HepG2 (cell line): Measurements from ENCODE around the gene HPS6. TPM values are rescaled to one million over a fixed set of nuclear protein-coding genes. Genes with fewer than 3 reads are reported as not detected.

Experiments
- ATAC-seq: fragments of 200-7000 bp; cut with Tn5 transposase; 3 replicates; pipeline ENCODE4 v1.9.1; 2020; ENCODE audit warnings: mild to moderate bottlenecking, moderate library complexity
- BruUV-seq: library from RNA; stranded (reverse); fragments of 400-500 nt; replicated peaks from 2 replicates; lab custom pipeline; 2021; lab: Mats Ljungman, UMichigan
- CTCF ChIA-PET: fragments of 300-600 bp; formaldehyde crosslinking; extraction: SDS; loops from one replicate; lab custom pipeline; 2021; ENCODE audit warnings: low total read pairs, inconsistent platforms, low intra/inter-chr PET ratio; lab: Yijun Ruan, JAX
- POLR2A ChIA-PET: fragments of 350-600 bp; sonication (Branson Sonifier 250); formaldehyde crosslinking; loops from one replicate; lab custom pipeline; 2020; ENCODE audit warnings: antibody characterized with exemption, inconsistent platforms; lab: Yijun Ruan, JAX
- DNase-seq: peaks from one replicate; pipeline ENCODE4 v3.0.0-alpha.2; 2015; ENCODE audit warnings: low spot score
- FAIRE-seq: peaks from 3 replicates; lab custom pipeline; 2011; peaks lifted over from hg19 to GRCh38; lab: Jason Lieb, UNC
- H2AFZ ChIP-seq: one replicate; pipeline ENCODE4 v1.6.1; 2011; ENCODE audit warnings: low read length, inconsistent platforms
- H3K27ac ChIP-seq: fragments of 300-600 bp; 3 replicates; pipeline ENCODE4 v1.8.0; 2011; ENCODE audit warnings: mixed run types, mild to moderate bottlenecking, mixed read lengths, low read length, inconsistent platforms; ENCODE audit not compliant: insufficient read depth; ENCODE audit errors: extremely low read length
- H3K27me3 ChIP-seq, 2 experiments: fragments of 200-600 bp in 1 of 2; 2 replicates in 1 of 2; 3 replicates in 1 of 2; pipeline versions ENCODE4 v1.6.0 to v1.8.0; 2011; ENCODE audit warnings: low read length in 2 of 2, mild to moderate bottlenecking in 2 of 2, moderate library complexity in 2 of 2, inconsistent platforms in 1 of 2; ENCODE audit not compliant: insufficient read depth in 2 of 2, control insufficient read depth in 1 of 2
- H3K36me3 ChIP-seq, 2 experiments: fragments of 200-600 bp in 1 of 2; replicated peaks in 1 of 2; 2 replicates in 1 of 2; 3 replicates in 1 of 2; pipeline versions ENCODE4 v1.5.1 to v1.8.0; 2011; ENCODE audit warnings: low read length in 2 of 2, inconsistent platforms in 1 of 2; ENCODE audit not compliant: insufficient read depth in 2 of 2, control insufficient read depth in 1 of 2
- H3K4me1 ChIP-seq: 2 replicates; pipeline ENCODE4 v1.5.1; 2012; ENCODE audit warnings: low read length, inconsistent platforms; ENCODE audit not compliant: insufficient read depth
- H3K4me2 ChIP-seq: 2 replicates; pipeline ENCODE4 v1.6.0; 2011; ENCODE audit warnings: low read depth, low read length, inconsistent platforms
- H3K4me3 ChIP-seq, 3 experiments: fragments of 200-600 bp in 1 of 3; sonication (generic), shearing (Covaris generic) in 1 of 3; replicated peaks in 1 of 3; 2 replicates each; pipeline ENCODE4 v1.5.1; 2011 to 2016; ENCODE audit warnings: low read length in 3 of 3, inconsistent platforms in 2 of 3, low read depth in 2 of 3, mild to moderate bottlenecking in 2 of 3, control low read depth in 1 of 3, mixed read lengths in 1 of 3; ENCODE audit not compliant: insufficient read depth in 1 of 3
- H3K79me2 ChIP-seq: one replicate; pipeline ENCODE4 v1.6.1; 2011; ENCODE audit warnings: low read length, inconsistent platforms; ENCODE audit not compliant: insufficient read depth
- H3K9ac ChIP-seq: 2 replicates; pipeline ENCODE4 v1.6.0; 2011; ENCODE audit warnings: mild to moderate bottlenecking, low read depth, low read length, inconsistent platforms; ENCODE audit not compliant: insufficient read depth
- H3K9me3 ChIP-seq: 2 replicates; pipeline ENCODE4 v1.5.1; 2012; ENCODE audit warnings: mild to moderate bottlenecking, low read length
- H4K20me1 ChIP-seq: 2 replicates; pipeline ENCODE4 v1.6.0; 2011; ENCODE audit warnings: inconsistent platforms, mild to moderate bottlenecking, low read length, moderate library complexity; ENCODE audit not compliant: insufficient read depth
- BRCA1 ChIP-seq: sonication (generic); formaldehyde crosslinking; IDR thresholded peaks from 2 replicates; pipeline ENCODE4 v1.4.0; 2020; ENCODE audit warnings: missing genetic modification reagents
- GFI1 ChIP-seq: sonication (generic); formaldehyde crosslinking; IDR thresholded peaks from 2 replicates; pipeline ENCODE4 v1.5.0; 2020; ENCODE audit warnings: missing genetic modification reagents, mild to moderate bottlenecking, borderline replicate concordance
- GTF2F1 ChIP-seq: fragments of 150-350 bp; IDR thresholded peaks from 2 replicates; pipeline ENCODE4 v1.6.1; 2014; ENCODE audit warnings: low read length
- HMGA1 ChIP-seq: sonication (generic); formaldehyde crosslinking; conservative IDR thresholded peaks from 2 replicates; pipeline ENCODE4 v1.4.0; 2020; ENCODE audit warnings: missing genetic modification reagents
- HNRNPLL ChIP-seq: fragments of 200-400 bp; formaldehyde crosslinking; IDR thresholded peaks from 2 replicates; pipeline ENCODE4 v1.6.1; 2017; ENCODE audit warnings: mild to moderate bottlenecking, low read depth, low read length; ENCODE audit not compliant: poor library complexity, severe bottlenecking
- LCORL ChIP-seq, 2 experiments: fragments of 450-650 bp in 1 of 2; sonication (generic) in 1 of 2; formaldehyde crosslinking in 1 of 2; IDR thresholded peaks; 2 replicates each; pipeline versions ENCODE4 v1.5.0 to v1.6.1; 2017 to 2020; ENCODE audit warnings: antibody characterized with exemption in 1 of 2, missing genetic modification reagents in 1 of 2
- NFE2 ChIP-seq: sonication (generic); formaldehyde crosslinking; IDR thresholded peaks from 2 replicates; pipeline ENCODE4 v1.4.0; 2020; ENCODE audit warnings: missing genetic modification reagents
- NFIC ChIP-seq: IDR thresholded peaks from 2 replicates; pipeline ENCODE4 v1.6.1; 2012; ENCODE audit warnings: mild to moderate bottlenecking, low read length, inconsistent platforms
- U2AF1 ChIP-seq: fragments of 200-400 bp; formaldehyde crosslinking; optimal IDR thresholded peaks from 2 replicates; pipeline ENCODE3; 2017; ENCODE audit warnings: mild to moderate bottlenecking, low read depth, low read length
- ZNF816 ChIP-seq: sonication (generic); formaldehyde crosslinking; IDR thresholded peaks from 2 replicates; pipeline ENCODE4 v1.8.0; 2022; ENCODE audit warnings: missing genetic modification reagents, mild to moderate bottlenecking, borderline replicate concordance
- WGBS: methylation state at CpG from one replicate; pipeline ENCODE4 v1.1.6; 2017; ENCODE audit warnings: low lambda C conversion rate; 5-methylcytosine and 5-hydroxymethylcytosine counted together
- in situ Hi-C: cut with HindIII; loops from 2 replicates; pipeline ENCODE4 v1.10.0; 2017; ENCODE audit warnings: low pct_unique_long_range_greater_than_20kb; ENCODE audit not compliant: extremely low pct_ligation_motif_present
- intact Hi-C: fragments of 100-400 bp; cut with micrococcal nuclease; formaldehyde crosslinking; loops from one replicate; pipeline ENCODE4 v1.10.0; 2022; ENCODE audit not compliant: unreplicated experiment
- polyA plus RNA-seq, 8 experiments: library from polyadenylated mRNA; depleted of rRNA in 3 of 8; stranded (reverse) in 7 of 8; unstranded in 1 of 8; fragments of >200 nt; fragmentation: Illumina TruSeq in 4 of 8; extraction: Trizol in 4 of 8; gene quantifications; 2 replicates each; pipeline versions ENCODE4 v1.2.1 to v1.2.3, GENCODE V29; 2011 to 2016; ENCODE audit warnings: low read depth in 4 of 8, missing spikeins in 1 of 8, mixed read lengths in 1 of 8; ENCODE audit not compliant: insufficient read depth in 1 of 8
- total RNA-seq, 5 experiments: library from RNA; depleted of rRNA; stranded (reverse); fragments of >200 nt; fragmentation: Illumina TruSeq; extraction: Trizol; gene quantifications; 2 replicates each; pipeline ENCODE4 v1.2.3, GENCODE V29; 2016; ENCODE audit warnings: low read depth in 1 of 5
- TF ChIP-seq, protein P1 (sequence below): sonication (generic); formaldehyde crosslinking; IDR thresholded peaks from 2 replicates; pipeline ENCODE4 v1.9.0; 2021; ENCODE audit warnings: missing genetic modification reagents, borderline replicate concordance
- TF ChIP-seq, protein P2 (sequence below): sonication (generic); formaldehyde crosslinking; IDR thresholded peaks from 2 replicates; pipeline ENCODE4 v1.8.1; 2022; ENCODE audit warnings: mild to moderate bottlenecking, missing genetic modification reagents
- TF ChIP-seq, protein P3 (sequence below): sonication (generic); formaldehyde crosslinking; IDR thresholded peaks from 2 replicates; pipeline ENCODE4 v1.4.0; 2020; ENCODE audit warnings: missing genetic modification reagents, mild to moderate bottlenecking, borderline replicate concordance

HPS6 gene
- total and polyA plus RNA-seq, 2 of the 13 experiments (the other 11 are each of a cell fraction or from before 2014, with no cell fraction given): 2.9 to 14.9 TPM

DNA sequence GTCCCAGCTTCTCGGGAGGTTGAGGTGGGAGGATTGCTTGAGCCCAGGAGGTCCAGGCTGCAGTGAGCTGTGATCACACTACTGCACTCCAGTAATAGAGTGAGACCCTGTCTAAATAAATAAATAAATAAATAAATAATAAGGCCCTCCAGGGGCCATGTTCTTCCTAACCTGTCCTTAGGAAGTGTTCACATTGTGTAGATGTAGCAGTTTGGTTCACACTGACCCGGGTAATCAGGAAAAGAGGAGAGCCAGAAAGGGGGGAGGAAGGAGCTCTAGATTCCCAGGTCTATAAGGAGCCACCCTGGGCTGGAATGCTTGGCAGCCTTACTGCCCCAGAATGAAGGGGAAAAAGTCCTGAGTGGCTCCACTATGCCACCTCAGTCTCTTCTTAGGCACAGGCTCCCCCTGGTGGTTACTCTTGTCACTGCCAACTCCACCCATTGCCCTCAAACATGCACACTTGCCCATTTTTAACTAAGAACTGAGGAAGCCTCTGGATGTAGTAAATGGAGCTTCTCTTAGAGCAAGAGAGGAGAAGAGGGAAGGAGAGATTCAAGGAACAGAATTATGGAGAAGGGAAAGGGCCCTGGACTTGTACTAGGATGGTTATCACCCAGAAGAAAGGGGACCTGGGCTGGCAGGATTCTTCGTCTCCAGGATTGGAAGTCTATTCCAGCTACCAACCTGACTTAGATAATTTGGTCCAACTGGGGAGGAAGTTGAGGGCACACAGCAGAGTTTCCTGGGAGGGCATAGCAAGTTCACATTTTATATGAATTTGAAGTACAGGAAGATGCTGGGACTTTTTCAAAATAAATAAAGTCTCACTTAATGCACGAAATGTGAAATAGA lies 7.8 kb downstream of the HPS6 start (continued):
- TF ChIP-seq BRCA1 (CRISPR knock-in tag) (no peak), NFIC (no peak), ZNF816 (CRISPR knock-in tag) (no peak)

DNA sequence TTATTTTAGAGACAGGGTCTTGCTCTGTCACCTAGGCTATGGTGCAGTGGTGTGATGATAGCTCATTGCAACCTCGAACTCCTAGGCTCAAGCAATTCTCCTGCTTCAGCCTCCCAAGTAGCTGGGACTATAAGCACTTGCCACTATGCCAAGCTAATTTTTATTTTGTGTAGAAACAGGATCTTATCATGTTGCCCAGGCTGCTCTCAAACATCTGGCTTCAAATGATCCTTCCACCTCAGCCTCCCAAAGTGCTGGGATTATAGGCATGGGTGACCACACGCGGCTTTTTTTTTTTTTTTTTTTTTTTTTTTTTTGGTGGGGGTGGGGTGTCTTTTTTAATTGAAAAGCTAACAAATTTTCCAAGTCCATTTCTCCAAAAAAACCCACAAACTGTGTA lies 18.4 kb downstream of the HPS6 start:
- Histone ChIP-seq H3K4me3 (no peak overlapping the region), H3K36me3 (no peaks in the 10 kb centered on the region), H4K20me1 (no peaks in the 10 kb centered on the region), H3K27me3 (no peaks in the 10 kb centered on the region), H3K27ac (no peak overlapping the region), H3K9ac (no peak overlapping the region), H2AFZ (no peak overlapping the region), H3K4me1 (no peaks in the 10 kb centered on the region), H3K4me2 (no peak overlapping the region), H3K79me2 (no peaks in the 10 kb centered on the region), H3K9me3 (no peaks in the 10 kb centered on the region)
- POLR2A ChIA-PET: no interaction called here
- TF ChIP-seq, protein P1, sequence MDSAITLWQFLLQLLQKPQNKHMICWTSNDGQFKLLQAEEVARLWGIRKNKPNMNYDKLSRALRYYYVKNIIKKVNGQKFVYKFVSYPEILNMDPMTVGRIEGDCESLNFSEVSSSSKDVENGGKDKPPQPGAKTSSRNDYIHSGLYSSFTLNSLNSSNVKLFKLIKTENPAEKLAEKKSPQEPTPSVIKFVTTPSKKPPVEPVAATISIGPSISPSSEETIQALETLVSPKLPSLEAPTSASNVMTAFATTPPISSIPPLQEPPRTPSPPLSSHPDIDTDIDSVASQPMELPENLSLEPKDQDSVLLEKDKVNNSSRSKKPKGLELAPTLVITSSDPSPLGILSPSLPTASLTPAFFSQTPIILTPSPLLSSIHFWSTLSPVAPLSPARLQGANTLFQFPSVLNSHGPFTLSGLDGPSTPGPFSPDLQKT (CRISPR knock-in tag): no peak
- TF ChIP-seq HMGA1 (no peak), U2AF1 (no peak), LCORL (IDR thresholded peaks at IDR 0.05) (no peak), LCORL (CRISPR knock-in tag; IDR thresholded peaks at IDR 0.05) (no peak), GTF2F1 (no peak), HNRNPLL (no peak), NFE2 (CRISPR knock-in tag) (no peak), GFI1 (CRISPR knock-in tag) (no peak)
- TF ChIP-seq, protein P2, sequence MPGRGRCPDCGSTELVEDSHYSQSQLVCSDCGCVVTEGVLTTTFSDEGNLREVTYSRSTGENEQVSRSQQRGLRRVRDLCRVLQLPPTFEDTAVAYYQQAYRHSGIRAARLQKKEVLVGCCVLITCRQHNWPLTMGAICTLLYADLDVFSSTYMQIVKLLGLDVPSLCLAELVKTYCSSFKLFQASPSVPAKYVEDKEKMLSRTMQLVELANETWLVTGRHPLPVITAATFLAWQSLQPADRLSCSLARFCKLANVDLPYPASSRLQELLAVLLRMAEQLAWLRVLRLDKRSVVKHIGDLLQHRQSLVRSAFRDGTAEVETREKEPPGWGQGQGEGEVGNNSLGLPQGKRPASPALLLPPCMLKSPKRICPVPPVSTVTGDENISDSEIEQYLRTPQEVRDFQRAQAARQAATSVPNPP (CRISPR knock-in tag): no peak
- TF ChIP-seq, protein P3, sequence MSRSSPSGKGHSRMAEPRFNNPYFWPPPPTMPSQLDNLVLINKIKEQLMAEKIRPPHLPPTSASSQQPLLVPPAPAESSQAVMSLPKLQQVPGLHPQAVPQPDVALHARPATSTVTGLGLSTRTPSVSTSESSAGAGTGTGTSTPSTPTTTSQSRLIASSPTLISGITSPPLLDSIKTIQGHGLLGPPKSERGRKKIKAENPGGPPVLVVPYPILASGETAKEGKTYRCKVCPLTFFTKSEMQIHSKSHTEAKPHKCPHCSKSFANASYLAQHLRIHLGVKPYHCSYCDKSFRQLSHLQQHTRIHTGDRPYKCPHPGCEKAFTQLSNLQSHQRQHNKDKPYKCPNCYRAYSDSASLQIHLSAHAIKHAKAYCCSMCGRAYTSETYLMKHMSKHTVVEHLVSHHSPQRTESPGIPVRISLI: no peak
- FAIRE-seq (no peak), ATAC-seq (no peak), DNase-seq (no peak)
- CTCF ChIA-PET: no interaction called here
- intact Hi-C loops: no loop called here
- no TSS peak for BruUV-seq
- in situ Hi-C loops: no loop called here
- WGBS: 62% methylated on average over 3 of the region's 3 CpGs
